B cell (primary cell): ENCODE measurements around the gene CD81. TPM values are rescaled to one million over a fixed set of nuclear protein-coding genes. Genes with fewer than 3 reads are reported as not detected.
"Not testable (repeated sequence)": the region's sequence is repeated elsewhere in the genome, so short reads cannot be mapped to it uniquely, and the experiment has no call there.

Experiments
- ATAC-seq: fragments of 200-7000 bp; cut with Tn5 transposase; one replicate; pipeline ENCODE4 v1.10.0; 2021; ENCODE audit warnings: low read depth, mild to moderate bottlenecking, moderate number of reproducible peaks, moderate library complexity
- CTCF ChIA-PET: fragments of 350-600 bp; sonication (Branson Sonifier 250); formaldehyde crosslinking; loops from one replicate; lab custom pipeline; 2021; ENCODE audit warnings: antibody characterized with exemption, inconsistent platforms; lab: Charles Lee
- POLR2A ChIA-PET: fragments of 350-600 bp; sonication (Branson Sonifier 250); formaldehyde crosslinking; loops from one replicate; lab custom pipeline; 2021; ENCODE audit warnings: antibody characterized with exemption; lab: Charles Lee
- DNase-seq: peaks from one replicate; pipeline ENCODE4 v3.0.0; 2013
- H2AFZ ChIP-seq: 2 replicates; pipeline ENCODE4 v1.6.1; 2012; ENCODE audit warnings: mild to moderate bottlenecking, low read depth, low read length; ENCODE audit not compliant: insufficient read depth, poor library complexity, severe bottlenecking
- H3K27ac ChIP-seq, 2 donors: 1 replicate in 1 of 2; 2 replicates in 1 of 2; pipeline ENCODE4 v1.5.1; 2012 to 2013; ENCODE audit warnings: low read length in 2 of 2, mild to moderate bottlenecking in 2 of 2, moderate library complexity in 1 of 2
- H3K27me3 ChIP-seq, 4 experiments: fragments of 200-600 bp in 1 of 4; sonication (generic) in 1 of 4; replicated peaks in 1 of 4; 1 replicate in 2 of 4; 2 replicates in 2 of 4; pipeline versions ENCODE4 v1.6.1 to v1.7.0; 2013 to 2016; ENCODE audit warnings: low read length in 3 of 4, mild to moderate bottlenecking in 2 of 4, mixed read lengths in 1 of 4, moderate library complexity in 1 of 4; ENCODE audit not compliant: insufficient read depth in 4 of 4, control insufficient read depth in 3 of 4; ENCODE audit errors: control extremely low read depth in 1 of 4
- H3K36me3 ChIP-seq, 2 experiments: replicated peaks in 1 of 2; 1 replicate in 1 of 2; 2 replicates in 1 of 2; pipeline versions ENCODE4 v1.6.1 to v1.7.1; 2013; ENCODE audit warnings: low read length in 1 of 2; ENCODE audit not compliant: insufficient read depth in 2 of 2, control insufficient read depth in 1 of 2; ENCODE audit errors: control extremely low read depth in 1 of 2, extremely low read depth in 1 of 2
- H3K4me1 ChIP-seq, 2 donors: fragments of 200-600 bp in 1 of 2; sonication (generic) in 1 of 2; 1 replicate in 1 of 2; 2 replicates in 1 of 2; pipeline versions ENCODE4 v1.5.1 to v1.6.1; 2013 to 2017; ENCODE audit warnings: low read length in 2 of 2; ENCODE audit not compliant: control insufficient read depth in 2 of 2, insufficient read depth in 2 of 2
- H3K4me2 ChIP-seq: replicated peaks from 2 replicates; pipeline ENCODE3; 2012; ENCODE audit warnings: mild to moderate bottlenecking, low read depth, low read length; ENCODE audit not compliant: poor library complexity, severe bottlenecking
- H3K4me3 ChIP-seq, 5 experiments: fragments of 200-600 bp in 1 of 5; sonication (generic) in 1 of 5; 1 replicate in 3 of 5; 2 replicates in 2 of 5; pipeline versions ENCODE4 v1.5.1 to v1.7.0; 2011 to 2016; ENCODE audit warnings: low read length in 4 of 5, mild to moderate bottlenecking in 4 of 5, low read depth in 2 of 5, control low read depth in 1 of 5, moderate library complexity in 1 of 5; ENCODE audit not compliant: insufficient read depth in 1 of 5; ENCODE audit errors: control extremely low read depth in 1 of 5, extremely low read depth in 1 of 5
- H3K79me2 ChIP-seq: fragments of 200-600 bp; sonication (generic); one replicate; pipeline ENCODE4 v1.6.0; 2016; ENCODE audit warnings: low read length; ENCODE audit not compliant: control insufficient read depth, insufficient read depth
- H3K9ac ChIP-seq: fragments of 200-600 bp; sonication (generic); 2 replicates; pipeline ENCODE4 v1.6.1; 2017; ENCODE audit warnings: mild to moderate bottlenecking, low read length, moderate library complexity
- H3K9me3 ChIP-seq, 3 donors: one replicate each; pipeline versions ENCODE4 v1.6.1 to v1.7.1; 2013; ENCODE audit warnings: low read length in 2 of 3; ENCODE audit not compliant: control insufficient read depth in 2 of 3, insufficient read depth in 1 of 3; ENCODE audit errors: control extremely low read depth in 1 of 3
- H4K20me1 ChIP-seq: 2 replicates; pipeline ENCODE4 v1.6.0; 2012; ENCODE audit warnings: mild to moderate bottlenecking, low read length; ENCODE audit not compliant: insufficient read depth, control insufficient read depth, poor library complexity, severe bottlenecking
- H3K27ac Mint-ChIP-seq: one replicate; pipeline ENCODE4 v1.8.0; 2021; ENCODE audit warnings: mixed read lengths
- H3K27me3 Mint-ChIP-seq: one replicate; pipeline ENCODE4 v1.8.0; 2021; ENCODE audit warnings: mixed read lengths
- H3K4me1 Mint-ChIP-seq: one replicate; pipeline ENCODE4 v1.8.0; 2021; ENCODE audit warnings: mixed read lengths
- H3K4me3 Mint-ChIP-seq: one replicate; pipeline ENCODE4 v1.8.0; 2021; ENCODE audit warnings: mixed read lengths
- H3K9me3 Mint-ChIP-seq: one replicate; pipeline ENCODE4 v1.8.0; 2022; ENCODE audit warnings: mixed read lengths; ENCODE audit not compliant: insufficient read depth
- EZH2 ChIP-seq: IDR thresholded peaks from 2 replicates; pipeline ENCODE4 v1.6.1; 2012; ENCODE audit warnings: borderline replicate concordance, low read depth, mild to moderate bottlenecking, moderate library complexity, low read length; ENCODE audit not compliant: insufficient read depth, poor library complexity, severe bottlenecking
- WGBS: methylation state at CpG from one replicate; pipeline ENCODE4 v1.1.5; 2013; ENCODE audit warnings: missing lambda C conversion rate; ENCODE audit not compliant: insufficient coverage; 5-methylcytosine and 5-hydroxymethylcytosine counted together
- intact Hi-C: fragments of 100-400 bp; cut with micrococcal nuclease; formaldehyde crosslinking; loops from one replicate; pipeline ENCODE4 v1.10.0; 2022
- polyA plus RNA-seq: library from polyadenylated mRNA; depleted of rRNA; stranded (reverse); fragments of >200 nt; gene quantifications from 2 replicates; pipeline ENCODE4 v1.2.3, GENCODE V29; 2012
- total RNA-seq, 2 donors: library from RNA; stranded (reverse); fragments of 120-200 nt in 1 of 2; gene quantifications; 1 replicate in 1 of 2; 2 replicates in 1 of 2; pipeline versions ENCODE4 v1.2.3 to v1.2.4, GENCODE V29; 2013 to 2022
- TF ChIP-seq, protein P1 (sequence below): fragments of 200-600 bp; IDR thresholded peaks from one replicate; pipeline ENCODE4 v1.8.0; 2022; ENCODE audit warnings: antibody characterized with exemption, mild to moderate bottlenecking

The CD81 gene
- total and polyA plus RNA-seq, 2 donors (not counting 1 experiment from before 2014, with no cell fraction given): 253 to 361 TPM

DNA sequence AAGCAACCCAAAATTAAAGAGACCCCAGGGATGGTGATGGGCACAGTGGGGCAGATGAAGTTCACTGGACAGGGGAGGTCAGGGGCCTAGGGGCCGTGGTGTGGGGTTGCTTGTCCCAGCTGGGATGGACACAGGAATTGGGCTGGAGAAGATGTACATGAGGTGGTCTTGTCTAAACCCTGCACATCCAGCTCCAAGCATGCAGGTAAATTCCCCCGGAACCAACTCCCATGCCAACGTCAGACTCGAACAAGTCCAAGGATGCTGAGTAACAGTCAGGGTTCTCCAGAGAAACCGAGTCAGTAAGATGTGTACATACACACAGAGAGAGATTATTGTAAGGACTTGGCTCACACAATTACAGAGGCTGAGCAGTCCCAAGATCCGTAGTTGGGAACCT is 46.4 kb upstream of the CD81 start:
- Histone ChIP-seq H2AFZ (no peak overlapping the region), H3K27me3 (no peaks in the 10 kb centered on the region), H3K9me3 (peaks cover 0 to 19% (median 7%) of the 10 kb centered on the region in 3 donors), H3K4me1 (no peaks in the 10 kb centered on the region), H3K4me3 (no peak overlapping the region), H3K36me3 (no peaks in the 10 kb centered on the region), H4K20me1 (no peaks in the 10 kb centered on the region), H3K79me2 (no peaks in the 10 kb centered on the region), H3K27ac (no peak overlapping the region), H3K4me2 (no peak overlapping the region), H3K9ac (no peak overlapping the region)
- ATAC-seq (no peak), DNase-seq (no peak)
- 94% methylated on average over 4 of the region's 6 CpGs for WGBS
- Mint-ChIP-seq H3K27me3 (peaks cover 16% of the 10 kb centered on the region), H3K27ac (no peak overlapping the region), H3K9me3 (no peaks in the 10 kb centered on the region), H3K4me3 (no peak overlapping the region), H3K4me1 (no peaks in the 10 kb centered on the region)
- no peak for TF ChIP-seq EZH2
- TF ChIP-seq, protein P1, sequence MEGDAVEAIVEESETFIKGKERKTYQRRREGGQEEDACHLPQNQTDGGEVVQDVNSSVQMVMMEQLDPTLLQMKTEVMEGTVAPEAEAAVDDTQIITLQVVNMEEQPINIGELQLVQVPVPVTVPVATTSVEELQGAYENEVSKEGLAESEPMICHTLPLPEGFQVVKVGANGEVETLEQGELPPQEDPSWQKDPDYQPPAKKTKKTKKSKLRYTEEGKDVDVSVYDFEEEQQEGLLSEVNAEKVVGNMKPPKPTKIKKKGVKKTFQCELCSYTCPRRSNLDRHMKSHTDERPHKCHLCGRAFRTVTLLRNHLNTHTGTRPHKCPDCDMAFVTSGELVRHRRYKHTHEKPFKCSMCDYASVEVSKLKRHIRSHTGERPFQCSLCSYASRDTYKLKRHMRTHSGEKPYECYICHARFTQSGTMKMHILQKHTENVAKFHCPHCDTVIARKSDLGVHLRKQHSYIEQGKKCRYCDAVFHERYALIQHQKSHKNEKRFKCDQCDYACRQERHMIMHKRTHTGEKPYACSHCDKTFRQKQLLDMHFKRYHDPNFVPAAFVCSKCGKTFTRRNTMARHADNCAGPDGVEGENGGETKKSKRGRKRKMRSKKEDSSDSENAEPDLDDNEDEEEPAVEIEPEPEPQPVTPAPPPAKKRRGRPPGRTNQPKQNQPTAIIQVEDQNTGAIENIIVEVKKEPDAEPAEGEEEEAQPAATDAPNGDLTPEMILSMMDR: no peak
- ChIA-PET POLR2A (no interaction called here), CTCF (interaction anchor here (0.7 to 2.8 kb wide), 2 partner anchors 90 to 940 kb away, joined by 4 to 7 read pairs; no protein-coding TSS in a partner anchor)
- intact Hi-C loops: no loop called here

- Mint-ChIP-seq H3K27me3 (peaks cover 14% of the 10 kb centered on the region), H3K9me3 (no peaks in the 10 kb centered on the region), H3K4me3 (no peak overlapping the region), H3K4me1 (no peaks in the 10 kb centered on the region), H3K27ac (no peak overlapping the region)
- ChIA-PET POLR2A (no interaction called here), CTCF (interaction anchor here (0.7 kb wide), 1 partner anchor 940 kb away, joined by 4 read pairs; no protein-coding TSS in a partner anchor)
- WGBS: 100% methylated on average over 1 of the region's 5 CpGs
- Histone ChIP-seq H3K27me3 (no peaks in the 10 kb centered on the region), H3K4me3 (no peak overlapping the region), H2AFZ (no peak overlapping the region), H3K9ac (no peak overlapping the region), H3K36me3 (no peaks in the 10 kb centered on the region), H3K4me1 (no peaks in the 10 kb centered on the region), H4K20me1 (no peaks in the 10 kb centered on the region), H3K27ac (no peak overlapping the region), H3K9me3 (peaks cover 0 to 19% (median 7%) of the 10 kb centered on the region in 3 donors), H3K4me2 (no peak overlapping the region), H3K79me2 (no peaks in the 10 kb centered on the region)
- TF ChIP-seq, protein P1: no peak
- TF ChIP-seq EZH2: no peak
- no peak for DNase-seq
- no peak for ATAC-seq
- intact Hi-C loops: no loop called here
Measured at GRCh38 chr11:2331404-2331803, 45.7 kb upstream of the CD81 start.

DNA sequence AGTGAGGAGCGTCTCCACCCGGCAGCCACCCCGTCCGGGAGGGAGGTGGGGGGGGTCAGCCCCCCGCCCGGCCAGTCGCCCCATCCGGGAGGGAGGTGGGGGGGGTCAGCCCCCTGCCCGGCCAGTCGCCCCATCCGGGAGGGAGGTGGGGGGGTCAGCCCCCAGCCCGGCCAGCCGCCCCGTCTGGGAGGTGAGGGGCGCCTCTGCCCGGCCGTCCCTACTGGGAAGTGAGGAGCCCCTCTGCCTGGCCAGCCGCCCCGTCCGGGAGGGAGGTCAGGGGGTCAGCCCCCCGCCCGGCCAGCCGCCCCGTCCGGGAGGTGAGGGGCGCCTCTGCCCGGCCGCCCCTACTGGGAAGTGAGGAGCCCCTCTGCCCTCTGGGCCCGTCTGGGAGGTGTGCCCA is 44.5 kb upstream of the CD81 start:
- 99% methylated on average over 12 of the region's 29 CpGs for WGBS

More for the DNA sequence above, 44.5 kb upstream of the CD81 start:
- H3K27ac Mint-ChIP-seq, H3K27ac ChIP-seq, H3K4me1 Mint-ChIP-seq, H3K4me3 ChIP-seq, POLR2A ChIA-PET, H3K4me1 ChIP-seq, CTCF ChIA-PET, H3K4me2 ChIP-seq, H3K4me3 Mint-ChIP-seq, H2AFZ ChIP-seq, intact Hi-C loops, H3K9ac ChIP-seq, H3K36me3 ChIP-seq, H3K27me3 ChIP-seq, H4K20me1 ChIP-seq, H3K79me2 ChIP-seq, ATAC-seq, H3K9me3 Mint-ChIP-seq, DNase-seq: not testable (repeated sequence)
- H3K9me3 ChIP-seq: peaks cover 0 to 19% (median 7%) of the 10 kb centered on the region in 3 donors
- H3K27me3 Mint-ChIP-seq: peaks cover 17% of the 10 kb centered on the region
